Epithelial cell of esophagus (primary cell): ENCODE measurements around the gene MEDAG.
A peak's percentile ranks its signal among the peaks of the same experiment; 100 is the strongest.

Experiments used
- DNase-seq: peaks from one replicate; pipeline ENCODE4 v3.0.0; 2010; ENCODE audit warnings: low read depth
- H3K4me3 ChIP-seq: 2 replicates; pipeline ENCODE4 v1.5.1; 2011; ENCODE audit warnings: mild to moderate bottlenecking, low read length, control low read depth
- CTCF ChIP-seq: IDR thresholded peaks from 2 replicates; pipeline ENCODE4 v1.5.1; 2011; ENCODE audit warnings: low read depth, mild to moderate bottlenecking, low read length, control low read depth, inconsistent platforms; ENCODE audit not compliant: insufficient read depth; ENCODE audit errors: missing control alignments

Gene MEDAG

GRCh38 chr13:30905932-30906383 is at the start of gene MEDAG:
TSS of gene MEDAG (plus strand) at chr13:30906271. CDS start at chr13:30906516, 245 bp downstream.
- H3K4me3 ChIP-seq, result no peak within 1 kb of the TSS
- no peak for TF ChIP-seq CTCF
- peak; percentile 38 for DNase-seq

- no peak for TF ChIP-seq CTCF
- H3K4me3 ChIP-seq, result no peak overlapping the region
- no peak for DNase-seq
These were observed 49.1 kb upstream of the MEDAG start for GRCh38 chr13:30857018-30857417.

- no peak for DNase-seq
- TF ChIP-seq CTCF, result no peak
- no peak overlapping the region for H3K4me3 ChIP-seq
These were observed 48.4 kb upstream of the MEDAG start for GRCh38 chr13:30857636-30858035.

GRCh38 chr13:30859326-30859725 is 46.7 kb upstream of the MEDAG start:
- DNase-seq, result peak; percentile 74
- no peak overlapping the region for H3K4me3 ChIP-seq
- TF ChIP-seq CTCF, result no peak

GRCh38 chr13:30861163-30861562 is 44.9 kb upstream of the MEDAG start:
- no peak overlapping the region for H3K4me3 ChIP-seq
- peak; percentile 12 for DNase-seq
- TF ChIP-seq CTCF, result no peak

- H3K4me3 ChIP-seq, result no peak overlapping the region
- DNase-seq, result no peak
- TF ChIP-seq CTCF, result no peak
These were observed 44.1 kb upstream of the MEDAG start for GRCh38 chr13:30861836-30862467.

GRCh38 chr13:30862707-30863106 is 43.4 kb upstream of the MEDAG start:
- no peak for TF ChIP-seq CTCF
- no peak for DNase-seq
- H3K4me3 ChIP-seq, result no peak overlapping the region
